Inflammatory macrophage treated with lipopolysaccharide for 1 hour (primary cell): Measurements from ENCODE around the gene ZNF414.
A peak's percentile ranks its signal among the peaks of the same experiment; 100 is the strongest.
"Not testable (repeated sequence)": the region's sequence is repeated elsewhere in the genome, so short reads cannot be mapped to it uniquely, and the experiment has no call there.

ENCODE experiments used
- DNase-seq, 2 donors: peaks; one replicate each; pipeline ENCODE4 v3.0.0-alpha.2; 2020 to 2022

ZNF414 gene

DNA sequence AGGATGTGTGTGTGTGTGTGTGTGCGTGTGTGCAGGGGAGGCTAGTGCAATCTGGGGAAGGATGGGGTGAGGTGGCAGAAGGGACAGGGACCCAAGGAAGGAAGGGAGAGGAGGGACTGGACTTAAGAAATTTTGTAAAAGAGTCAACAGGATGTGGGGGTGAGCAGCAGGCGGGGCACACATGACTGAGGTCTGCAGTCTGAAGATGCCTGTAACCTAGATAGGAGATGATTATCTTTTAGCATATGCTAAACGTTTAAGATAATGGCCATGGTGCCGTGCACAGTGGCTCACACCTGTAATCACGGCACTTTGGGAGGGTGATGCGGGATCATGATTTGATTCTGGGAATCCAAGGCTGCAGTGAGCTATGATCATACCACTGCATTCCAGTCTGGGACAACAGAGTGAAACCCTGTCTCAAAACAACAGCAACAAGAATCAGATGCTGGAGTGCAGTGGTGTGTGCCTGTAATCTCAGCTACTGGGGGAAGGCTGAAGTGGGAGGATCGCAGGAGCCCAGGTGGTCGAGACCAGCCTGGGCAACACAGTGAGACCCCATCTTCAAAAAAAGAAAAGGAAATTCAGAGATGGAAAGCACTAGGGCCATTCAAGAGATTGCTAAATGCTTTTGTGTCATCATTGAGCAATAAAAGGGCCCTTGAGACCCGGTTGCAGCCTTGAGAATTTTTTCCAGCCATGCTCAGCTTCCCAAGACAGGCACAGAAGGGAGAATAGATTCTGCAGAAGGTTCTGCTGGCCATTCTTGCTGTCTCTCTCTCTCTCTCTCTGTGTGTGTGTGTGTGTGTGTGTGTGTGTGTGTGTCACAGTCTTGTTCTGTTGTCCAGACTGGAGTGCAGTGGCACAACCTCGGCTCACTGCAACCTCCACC lies 3.8 kb upstream of the ZNF414 start:
- DNase-seq = peak; percentile 81 to 90

DNA sequence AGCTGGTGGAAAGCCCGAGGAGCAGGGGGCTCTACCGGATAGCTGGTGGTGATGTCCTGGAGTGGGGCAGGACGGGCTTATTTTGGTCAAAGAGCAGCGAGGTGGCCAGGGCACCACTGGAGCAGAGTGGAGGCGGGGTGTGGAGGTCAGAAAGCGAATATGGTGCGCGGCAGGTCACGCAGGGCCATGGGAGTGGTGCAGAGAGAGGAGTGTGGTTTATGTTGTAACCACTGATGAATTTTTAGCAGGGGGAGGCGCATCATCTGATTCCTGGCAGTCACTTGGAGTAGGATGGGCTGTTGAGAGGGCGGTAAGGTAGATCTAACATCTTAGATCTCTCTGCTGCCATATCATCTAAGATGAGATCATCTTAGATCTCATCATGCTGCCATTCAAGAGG lies 1.4 kb upstream of the ZNF414 start:
- peak; percentile 73 to 89 for DNase-seq

DNA sequence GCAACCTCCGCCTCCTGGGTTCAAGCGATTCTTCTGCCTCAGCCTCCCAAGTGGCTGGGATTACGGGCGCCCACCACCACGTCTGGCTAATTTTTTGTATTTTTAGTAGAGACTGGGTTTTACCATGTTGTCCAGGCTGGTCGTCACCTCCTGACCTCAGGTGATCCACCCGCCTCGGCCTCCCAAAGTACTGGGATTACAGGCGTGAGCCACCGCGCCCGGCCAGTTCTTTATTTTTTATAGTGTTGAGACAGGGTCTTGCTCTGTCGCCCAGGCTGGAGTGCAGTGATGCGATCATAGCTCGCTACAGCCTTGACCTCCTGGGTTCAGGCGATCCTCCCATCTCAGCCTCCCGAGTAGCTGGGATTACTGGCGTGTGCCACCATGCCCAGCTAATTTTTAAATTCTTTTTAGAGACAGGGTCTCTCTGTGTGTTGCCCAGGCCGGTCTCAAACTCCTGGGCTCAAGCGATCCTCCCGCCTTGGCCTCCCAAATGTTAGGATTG lies 590 bp upstream of the ZNF414 start:
- not testable (repeated sequence) for DNase-seq

DNA sequence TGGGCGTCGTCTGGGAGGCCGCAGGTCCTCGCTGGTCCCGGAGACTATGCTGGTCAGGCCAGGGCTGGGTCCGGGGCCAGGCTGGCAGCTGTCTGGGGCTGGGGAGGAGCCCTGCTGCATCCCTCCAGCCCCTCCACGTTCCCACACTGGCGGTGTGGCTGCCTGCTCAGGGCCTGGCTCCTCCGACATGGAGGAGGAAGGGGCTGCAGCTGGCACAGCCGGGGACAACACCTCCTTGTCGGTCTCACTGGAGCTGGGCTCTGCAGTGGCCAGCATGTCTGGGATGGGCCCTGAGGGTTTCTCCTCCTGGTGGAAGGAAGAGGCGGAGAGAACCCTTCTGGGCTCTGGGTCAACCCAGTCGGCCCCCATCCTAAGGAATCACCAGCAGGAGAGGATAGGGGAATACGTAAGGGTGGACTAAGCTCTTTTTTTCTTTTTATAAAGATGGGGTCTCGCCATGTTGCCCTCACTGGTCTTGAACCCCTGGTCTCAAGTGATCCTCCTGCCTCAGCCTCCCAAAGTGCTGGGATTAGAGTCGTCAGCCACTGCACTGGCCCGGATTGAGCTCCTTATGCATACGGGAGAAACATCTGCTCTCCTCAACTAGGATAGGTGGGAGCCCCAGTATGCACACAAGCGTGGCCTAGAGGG lies 806 bp downstream of the ZNF414 start:
- DNase-seq = no peak

DNA sequence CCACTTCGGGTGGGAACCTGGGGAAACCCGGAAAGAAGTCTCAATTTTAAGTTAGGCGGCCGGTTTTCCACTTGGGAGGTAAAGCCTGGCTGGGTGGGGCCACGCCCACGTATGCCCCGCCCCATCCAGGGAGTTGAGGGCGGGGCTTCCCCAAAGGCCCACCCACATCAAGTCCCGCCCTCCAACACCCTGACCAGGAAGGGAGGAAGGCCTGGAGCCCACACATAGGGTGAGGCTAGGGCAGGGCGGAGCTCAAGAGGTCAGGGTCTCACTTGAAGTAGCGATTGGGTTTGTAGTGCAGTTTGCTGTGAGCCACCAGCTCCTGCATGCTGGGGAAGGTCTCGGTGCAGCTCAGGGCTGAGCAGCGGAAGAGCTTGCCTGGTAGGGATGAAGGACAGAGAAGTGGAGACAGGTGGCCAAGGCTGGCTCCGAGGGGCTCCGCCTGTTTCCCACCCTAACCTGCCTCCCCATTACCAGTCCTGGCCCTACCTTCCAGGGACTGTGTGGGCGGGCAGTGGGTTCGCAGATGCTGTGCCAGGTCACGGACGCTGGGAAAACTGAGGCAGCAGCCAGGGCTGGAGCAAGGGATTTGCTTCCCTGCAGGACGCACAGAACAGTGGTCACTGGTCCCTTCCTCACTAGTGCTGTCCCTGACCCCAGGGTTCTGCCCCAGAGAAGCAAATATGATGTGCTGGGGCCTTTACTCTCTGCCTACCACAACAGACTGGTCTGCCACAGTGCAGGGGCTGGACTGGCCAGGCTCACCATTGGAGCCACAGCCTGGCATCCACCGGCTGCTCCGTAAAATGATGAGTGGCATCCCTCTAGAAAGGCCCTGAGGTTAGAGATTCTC lies 1.6 kb downstream of the ZNF414 start:
- DNase-seq = peak; percentile 46 to 52

DNA sequence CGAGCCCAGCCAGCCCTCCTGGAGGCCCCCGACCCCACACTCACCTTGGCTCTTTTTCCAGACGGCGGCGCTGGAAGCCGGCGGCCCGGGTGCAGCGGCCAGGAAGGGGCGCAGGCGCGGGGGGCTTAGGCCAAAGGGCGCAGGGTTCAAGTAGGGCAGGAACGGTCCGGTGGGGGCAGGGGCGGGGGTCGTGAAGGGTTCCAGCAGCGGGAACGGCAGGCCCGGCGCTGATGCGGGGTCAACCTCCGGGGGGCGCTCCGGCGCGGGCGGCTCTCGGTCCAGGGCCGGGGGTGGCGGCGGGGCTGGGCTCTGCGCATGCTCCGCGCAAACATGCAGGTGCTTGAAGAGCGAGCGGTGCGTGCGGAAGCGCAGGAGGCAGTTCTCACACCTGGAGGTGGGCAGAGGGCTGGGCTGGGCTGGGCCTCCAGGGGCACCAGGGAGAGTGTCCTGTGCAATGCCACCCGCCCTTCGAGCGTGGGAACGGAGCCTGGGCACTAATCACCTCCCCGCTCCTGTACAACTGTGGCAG lies 2.3 kb downstream of the ZNF414 start:
- no peak for DNase-seq

DNA sequence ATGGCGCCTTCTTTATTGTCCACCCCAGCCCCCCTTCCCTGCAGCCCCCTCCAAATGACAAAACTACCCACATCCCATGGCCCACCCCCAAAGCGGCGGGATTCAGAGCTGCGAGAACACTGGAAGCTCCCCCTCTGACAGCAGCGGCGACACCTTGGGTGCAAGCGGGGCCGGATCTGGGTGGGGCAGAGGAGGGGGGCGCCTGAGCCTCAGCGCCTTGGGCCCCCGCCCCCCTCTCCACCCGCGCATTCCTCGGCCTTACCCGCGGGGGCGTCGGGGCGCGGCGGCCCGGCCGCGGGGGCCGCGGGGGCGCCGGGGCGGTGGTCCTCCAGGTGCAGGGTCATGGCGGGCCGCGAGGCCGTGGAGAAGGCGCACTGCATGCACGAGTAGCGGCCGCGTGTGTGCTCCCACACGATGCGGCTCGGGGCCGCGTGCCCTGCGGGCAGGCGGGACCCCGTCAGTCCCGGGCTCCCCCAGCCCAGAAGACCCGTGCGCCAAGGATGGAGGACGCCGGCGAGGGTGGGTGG lies 3.3 kb downstream of the ZNF414 start:
- no peak for DNase-seq

DNA sequence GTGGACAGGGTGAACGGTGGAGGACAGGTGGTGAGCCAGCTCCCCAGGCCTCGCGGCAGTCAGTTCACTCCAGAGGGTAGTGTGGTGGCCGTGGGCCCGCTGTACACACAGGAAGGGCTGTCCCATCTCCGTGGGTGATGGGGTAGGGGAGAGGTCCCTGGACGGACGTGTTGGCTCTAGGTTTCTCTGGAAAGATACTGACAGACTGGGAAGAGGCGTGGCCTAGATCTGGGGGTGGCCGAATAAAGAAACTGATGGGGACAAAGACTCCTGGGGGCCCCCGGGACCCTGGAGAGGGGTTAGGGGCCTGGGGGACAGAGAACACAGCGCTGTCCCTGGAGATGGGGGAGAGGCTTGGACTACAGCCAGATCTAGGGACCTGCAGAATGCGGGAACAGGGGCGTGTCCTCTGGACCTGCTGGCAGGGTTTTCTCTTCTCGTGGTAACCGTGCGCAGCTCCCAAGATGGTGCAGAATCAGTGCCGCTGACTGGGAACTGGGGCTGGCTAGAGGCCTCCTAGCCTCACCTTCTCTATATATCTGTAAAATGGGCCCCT lies 7.5 kb downstream of the ZNF414 start:
- DNase-seq = no peak

DNA sequence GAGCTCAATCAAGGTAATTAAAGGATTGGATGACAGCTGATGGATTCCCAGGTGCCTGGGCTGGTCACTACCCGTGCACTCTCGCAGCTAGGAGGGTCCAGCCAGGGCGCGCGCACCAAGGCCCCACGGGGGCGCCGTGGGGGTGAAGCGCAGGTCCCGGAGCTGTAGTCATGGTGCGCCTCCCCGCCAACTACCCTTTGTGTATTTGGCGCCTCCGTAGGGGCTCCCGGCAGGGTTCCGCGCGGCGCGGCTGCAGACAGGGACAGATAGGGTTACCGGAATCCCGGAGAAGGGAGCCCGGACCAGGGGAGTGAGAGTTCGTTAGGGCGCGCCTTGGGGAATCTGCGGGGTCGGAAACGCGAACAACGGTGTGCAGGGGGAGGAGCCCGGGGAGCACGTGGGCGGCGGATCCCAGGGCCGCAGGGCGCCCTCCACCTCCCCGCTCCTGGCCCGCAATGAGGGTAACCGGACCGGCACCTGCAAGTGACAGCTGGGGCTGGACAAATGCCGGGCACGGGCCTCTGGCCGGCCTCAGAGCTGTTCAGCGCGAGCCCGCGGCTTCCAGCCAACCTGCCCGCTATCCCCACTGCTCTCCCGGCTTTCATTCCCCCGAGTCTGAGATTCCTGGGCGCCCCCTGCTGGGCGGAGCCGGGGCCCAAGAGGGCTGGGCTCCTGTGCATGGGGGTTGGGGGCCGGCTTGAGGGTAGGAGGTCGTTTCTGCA lies 8.1 kb downstream of the ZNF414 start:
- DNase-seq = peak; percentile 29 to 64

DNA sequence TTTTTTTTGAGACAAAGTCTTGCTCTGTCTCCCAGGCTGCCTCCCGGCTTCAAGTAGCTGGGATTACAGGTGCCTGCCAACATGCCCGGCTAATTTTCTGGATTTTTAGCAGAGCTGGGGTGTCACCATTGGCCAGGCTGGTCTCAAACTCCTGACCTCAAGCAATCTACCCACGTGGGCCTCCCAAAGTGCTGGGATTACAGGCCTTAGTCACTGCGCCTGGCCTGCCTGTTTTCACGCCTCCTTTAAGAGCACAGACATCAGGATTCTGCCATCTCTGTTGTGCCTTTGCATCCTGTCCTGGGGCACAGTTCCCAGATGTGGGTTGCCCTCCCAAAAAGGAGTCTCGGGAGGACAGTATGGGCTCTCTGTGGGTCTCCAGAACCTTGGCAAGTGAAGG lies 9.0 kb downstream of the ZNF414 start:
- DNase-seq = peak in 1 of 2 donors; percentile 21

DNA sequence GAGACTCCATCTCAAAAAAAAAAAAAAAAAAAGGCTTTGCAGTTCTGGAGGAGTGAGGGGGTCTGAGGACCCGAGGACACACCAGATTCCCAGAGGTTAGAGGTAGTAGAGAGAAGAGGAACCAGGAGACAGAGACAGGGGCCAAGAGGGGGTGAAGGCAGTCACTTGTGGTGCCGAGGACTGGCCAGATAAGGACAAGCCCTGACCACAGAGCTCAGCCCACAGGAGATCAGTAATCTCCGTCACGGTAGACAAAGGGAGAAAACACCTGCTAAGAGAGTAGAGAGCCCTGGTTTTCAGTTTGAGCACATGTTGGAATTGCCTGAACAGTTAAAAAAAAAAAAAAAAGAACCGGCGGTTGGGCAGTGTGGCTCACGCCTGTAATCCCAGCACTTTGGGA lies 9.8 kb downstream of the ZNF414 start:
- DNase-seq = no peak

DNA sequence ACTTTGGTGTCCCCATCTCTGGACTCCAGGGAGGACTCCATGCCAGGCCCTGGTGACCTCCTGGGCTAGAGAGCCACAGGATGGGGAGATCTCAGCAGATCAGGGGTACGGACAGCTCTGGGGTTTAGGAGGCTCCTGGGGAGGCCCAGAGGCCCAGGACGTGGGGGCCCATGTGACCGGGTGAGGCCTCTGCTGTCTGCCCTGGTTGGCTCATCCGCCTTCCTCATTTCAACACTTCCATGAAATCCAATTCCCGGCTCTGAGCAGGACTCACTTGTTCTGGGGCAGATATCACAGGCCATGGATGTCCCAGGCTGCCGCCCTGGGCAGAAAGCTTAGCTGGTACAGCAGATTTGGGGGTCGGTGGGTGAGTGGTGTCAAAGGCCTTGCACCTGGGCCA lies 10.5 kb downstream of the ZNF414 start:
- DNase-seq = peak; percentile 75 to 76

DNA sequence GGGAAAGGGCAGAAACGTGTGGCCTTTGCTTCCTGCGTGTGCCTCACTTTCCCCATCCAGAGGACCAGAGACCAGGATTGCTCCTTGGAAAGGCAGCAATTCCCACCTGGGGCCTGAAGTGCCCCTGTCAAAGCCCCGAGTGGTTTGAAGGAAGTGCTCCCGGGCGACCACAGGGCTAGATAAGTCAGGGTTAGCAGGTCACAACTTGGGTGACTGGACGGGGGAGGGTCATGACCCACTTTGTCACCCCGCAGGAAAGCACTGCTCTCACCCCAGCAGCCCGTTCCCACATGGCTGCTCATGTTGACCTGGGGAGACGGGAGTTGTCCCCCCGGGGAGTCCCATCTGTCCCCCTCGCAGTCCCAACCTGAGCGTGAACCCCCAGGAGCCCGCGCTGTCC lies 12.0 kb downstream of the ZNF414 start:
- DNase-seq = peak in 1 of 2 donors; percentile 52

DNA sequence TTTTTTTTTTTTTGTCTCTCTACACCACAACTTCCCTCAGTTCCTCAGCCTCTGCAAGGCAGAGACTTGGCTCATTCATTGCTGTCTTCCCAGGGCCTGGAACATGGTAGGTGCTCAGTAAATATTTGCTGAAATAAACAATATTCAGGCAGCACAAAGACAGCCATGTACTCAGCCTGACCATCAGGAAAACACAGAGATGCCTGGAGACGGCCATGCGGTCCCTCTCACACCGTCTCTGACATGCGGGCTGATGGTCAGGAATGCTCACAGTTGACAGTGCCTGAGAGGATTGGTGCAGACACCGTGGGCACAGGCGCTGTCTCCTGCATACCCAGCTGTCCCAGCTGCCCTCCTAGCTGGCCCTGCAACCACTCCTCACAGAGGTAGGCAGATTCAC lies 12.5 kb downstream of the ZNF414 start:
- DNase-seq = peak in 1 of 2 donors; percentile 16

DNA sequence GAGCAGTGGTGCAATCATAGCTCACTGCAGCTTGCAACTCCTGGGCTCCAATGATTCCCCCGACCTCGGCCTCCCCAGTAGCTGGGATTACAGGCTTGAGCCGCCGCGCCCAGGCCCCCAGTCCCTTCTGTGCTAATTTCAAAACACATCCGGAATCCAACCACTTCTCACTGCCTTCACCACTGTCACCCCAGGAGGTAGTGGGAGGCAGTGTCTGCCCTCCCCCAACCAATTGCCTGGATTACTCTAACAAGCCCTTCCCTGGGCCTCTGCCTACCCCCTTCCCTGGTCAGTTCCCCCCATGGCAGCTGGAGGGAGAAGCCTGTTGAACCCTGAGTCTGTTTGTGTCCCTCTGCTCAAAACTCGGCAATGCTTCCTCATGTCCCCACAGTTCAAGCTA lies 13.8 kb downstream of the ZNF414 start:
- peak; percentile 56 to 77 for DNase-seq

DNA sequence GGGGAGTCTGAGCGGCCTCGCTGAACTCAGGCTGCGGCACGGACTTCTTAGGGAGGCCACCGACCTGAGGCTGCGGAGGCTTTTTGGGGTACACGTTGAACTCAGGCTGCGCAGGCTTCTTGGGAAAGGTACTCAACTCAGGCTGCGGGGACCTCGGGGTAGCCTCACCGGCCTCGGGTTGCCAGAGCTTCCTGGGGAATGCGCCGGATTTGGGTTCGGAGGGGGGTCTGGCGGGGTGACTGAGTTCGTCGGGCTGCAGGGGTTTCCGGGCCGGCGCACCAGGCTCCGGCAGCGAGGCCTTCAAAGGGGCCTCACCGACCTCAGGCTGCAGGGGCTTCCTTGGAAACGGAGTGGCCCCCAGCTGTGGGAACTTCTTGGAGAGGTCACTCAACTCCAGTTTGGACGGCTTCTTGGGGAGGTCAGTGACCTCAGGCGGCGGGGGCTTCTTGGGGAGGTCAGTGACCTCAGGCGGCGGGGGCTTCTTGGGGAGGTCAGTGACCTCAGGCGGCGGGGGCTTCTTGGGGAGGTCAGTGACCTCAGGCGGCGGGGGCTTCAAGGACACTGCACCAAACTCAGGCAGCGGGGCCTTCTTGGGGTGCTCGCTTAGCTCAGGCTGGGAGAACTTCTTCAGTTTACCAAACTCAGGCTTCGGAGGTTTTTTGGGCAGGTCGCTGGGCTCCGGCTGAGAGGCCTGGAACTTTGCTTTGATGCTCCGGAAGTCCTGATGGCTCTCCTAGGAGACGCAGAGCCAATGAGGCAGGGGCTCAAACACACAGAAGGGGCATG lies 14.7 kb downstream of the ZNF414 start:
- DNase-seq = no peak

DNA sequence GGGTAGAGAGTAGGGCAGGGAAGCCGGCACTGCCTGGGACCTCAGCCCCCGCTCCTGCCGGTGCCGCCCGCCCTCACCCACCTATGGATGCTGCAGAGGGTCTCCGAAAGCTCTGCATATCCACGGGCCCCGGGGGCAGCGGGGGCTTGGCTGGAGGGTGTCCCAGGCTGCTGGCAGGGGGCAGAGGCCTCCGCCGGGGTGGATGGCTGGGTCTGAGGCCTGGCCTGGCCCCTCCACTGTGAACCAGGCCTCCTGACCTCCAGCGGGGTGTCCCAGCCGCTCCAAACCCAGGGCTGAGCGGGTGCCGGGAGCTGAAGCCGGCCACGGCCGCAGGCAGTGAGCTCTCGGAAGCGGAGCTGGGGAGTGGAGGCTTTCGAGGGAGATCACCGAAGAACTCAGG lies 15.7 kb downstream of the ZNF414 start:
- no peak for DNase-seq

DNA sequence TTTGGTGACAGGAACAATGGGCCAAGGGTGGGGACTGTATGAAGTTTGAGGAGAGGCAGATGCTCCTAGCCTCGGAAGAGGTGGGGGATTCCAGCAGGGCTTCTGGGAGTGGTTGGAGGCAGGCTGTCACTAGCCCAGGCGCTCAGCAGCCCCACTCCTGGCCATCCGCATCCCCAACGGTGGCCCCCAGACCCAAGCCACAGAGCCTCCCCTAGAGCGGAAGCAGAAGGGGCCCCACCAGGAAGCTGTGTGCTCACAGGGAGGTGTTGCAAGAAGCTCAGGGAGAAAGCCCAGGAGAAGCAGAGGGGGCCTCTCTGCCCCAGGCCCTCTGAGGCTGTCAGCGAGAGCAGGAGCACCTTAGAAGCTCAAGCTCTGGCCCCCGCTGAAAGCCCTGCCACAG lies 19.8 kb downstream of the ZNF414 start:
- DNase-seq = peak in 1 of 2 donors; percentile 31

DNA sequence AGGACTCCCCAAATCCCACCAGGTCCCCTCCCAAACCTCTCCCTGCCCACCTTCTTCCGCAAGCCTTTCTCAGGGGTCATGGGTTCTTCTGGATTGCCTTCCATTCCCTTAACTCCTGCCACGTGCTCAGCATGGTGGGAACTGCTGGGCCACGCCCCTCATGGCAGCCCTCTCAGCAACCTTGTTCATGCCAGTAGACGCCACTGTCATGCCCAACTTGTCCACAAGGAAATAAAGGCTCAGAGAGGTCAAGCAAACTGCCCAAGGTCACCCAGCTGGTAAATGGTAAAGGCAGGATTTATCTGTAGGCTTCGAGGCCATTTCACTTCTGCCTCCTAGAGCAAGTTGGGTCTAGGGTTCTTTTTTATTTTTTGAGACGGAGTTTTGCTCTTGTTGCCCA lies 22.4 kb downstream of the ZNF414 start:
- DNase-seq = no peak

DNA sequence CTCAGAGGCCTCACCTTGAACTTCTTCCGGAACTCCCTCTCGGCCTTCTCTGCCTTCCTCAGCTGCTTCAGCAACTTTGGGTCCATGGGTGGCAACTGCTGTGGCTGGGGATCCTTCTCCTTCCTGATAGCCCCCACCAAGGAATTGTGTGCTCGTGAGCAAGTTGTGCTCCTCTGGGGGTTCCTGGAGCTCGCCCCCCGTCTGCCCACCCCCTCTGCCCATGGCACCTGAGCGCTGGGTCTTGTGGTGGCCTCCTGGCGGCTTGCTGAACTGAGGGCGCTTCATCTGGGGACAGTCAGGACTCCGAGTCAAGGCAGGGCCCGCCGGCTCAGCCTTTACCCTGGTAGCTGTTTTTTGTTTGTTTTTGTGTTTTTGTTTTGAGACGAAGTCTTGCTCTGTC lies 23.1 kb downstream of the ZNF414 start:
- DNase-seq = no peak

DNA sequence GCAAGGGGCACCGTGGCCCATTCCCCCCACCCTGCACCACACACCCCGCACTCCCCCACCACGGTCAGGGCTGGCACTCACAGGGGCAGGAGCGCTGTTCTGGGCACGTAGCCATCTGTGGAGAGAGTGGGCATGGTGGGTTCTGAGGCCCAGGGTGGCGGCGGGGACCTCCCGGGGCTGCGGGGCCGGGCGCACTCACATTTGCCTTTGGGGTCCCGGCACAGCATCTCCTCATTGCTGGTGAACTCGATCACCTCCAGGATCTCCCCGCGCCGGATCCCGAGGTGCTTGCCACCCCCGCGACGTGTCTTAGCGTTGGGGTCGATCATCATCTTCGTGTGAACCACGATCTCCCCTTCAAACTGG lies 23.6 kb downstream of the ZNF414 start:
- DNase-seq = no peak
